HL-60 (cell line): ENCODE results near the gene ZNF28.

Experiments
- CTCF ChIP-seq: IDR thresholded peaks from one replicate; pipeline ENCODE4 v1.5.1; 2011; ENCODE audit warnings: low read length, control low read depth, inconsistent platforms; ENCODE audit not compliant: insufficient read depth
- GABPA ChIP-seq: IDR thresholded peaks from 2 replicates; pipeline ENCODE4 v1.6.1; 2012; ENCODE audit warnings: low read depth
- POLR2AphosphoS5 ChIP-seq: IDR thresholded peaks from 2 replicates; pipeline ENCODE4 v1.6.1; 2012; ENCODE audit warnings: low read depth
- REST ChIP-seq: IDR thresholded peaks from 2 replicates; pipeline ENCODE4 v1.6.1; 2012; ENCODE audit warnings: low read depth; ENCODE audit not compliant: insufficient replicate concordance
- SPI1 ChIP-seq: IDR thresholded peaks from 2 replicates; pipeline ENCODE4 v1.6.1; 2012; ENCODE audit warnings: low read depth, mild to moderate bottlenecking, borderline replicate concordance

DNA sequence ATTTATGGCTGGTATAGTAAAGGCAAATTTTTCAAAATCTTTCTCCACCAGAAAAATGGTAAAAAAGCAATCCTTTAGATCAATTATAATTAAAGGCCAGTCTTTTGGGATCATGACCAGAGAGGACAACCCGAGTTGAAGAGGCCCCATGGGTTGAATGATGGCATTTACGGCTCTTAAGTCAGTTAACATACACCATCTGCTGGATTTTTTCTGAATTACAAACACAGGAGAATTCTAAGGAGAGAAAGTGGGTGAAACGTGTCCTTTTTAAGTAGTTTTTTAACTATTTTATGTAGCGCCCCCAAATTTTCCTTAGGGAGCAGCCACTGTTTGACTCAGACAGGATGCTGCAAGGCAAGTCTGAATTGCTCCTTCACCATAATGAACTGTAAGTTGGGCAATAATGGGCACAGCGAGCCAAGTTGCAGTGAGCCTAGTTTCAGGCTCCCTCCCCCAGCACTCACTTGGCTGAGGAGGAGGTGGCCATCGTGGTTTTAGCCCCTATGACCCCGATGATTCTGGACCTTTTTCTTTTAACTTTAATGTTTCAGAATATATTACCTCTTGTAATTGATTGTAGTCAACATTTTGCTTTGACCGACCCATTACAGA, 73.0 kb downstream of the ZNF28 start:
- TF ChIP-seq CTCF (no peak), POLR2AphosphoS5 (no peak), REST (no peak), GABPA (no peak), SPI1 (no peak)
